Activated CD8-positive, alpha-beta memory T cell treated with anti-CD3 and anti-CD28 coated beads, Interleukin-2, amount 50 U/mL, for 24 hours (primary cell): ENCODE data around the gene MUC5AC.
"Not testable (repeated sequence)": the region's sequence is repeated elsewhere in the genome, so short reads cannot be mapped to it uniquely, and the experiment has no call there.

ENCODE experiments used
- DNase-seq: peaks from one replicate; pipeline ENCODE4 v3.0.0-alpha.2; 2020; ENCODE audit errors: extremely low read depth

Gene MUC5AC

GRCh38 chr11:1157645-1158591 lies at the start of gene MUC5AC:
MUC5AC (plus strand) TSS chr11:1157953; CDS start chr11:1158000, 47 bp downstream.
- DNase-seq: no peak

GRCh38 chr11:1108246-1108900 lies 49.4 kb upstream of the MUC5AC start:
- DNase-seq: no peak

GRCh38 chr11:1109101-1109917 lies 48.4 kb upstream of the MUC5AC start:
- DNase-seq: no peak

GRCh38 chr11:1109918-1110705 lies 47.6 kb upstream of the MUC5AC start:
- no peak for DNase-seq

- DNase-seq: no peak
Observed at GRCh38 chr11:1111545-1112212, 46.1 kb upstream of the MUC5AC start.

- DNase-seq: no peak
Observed at GRCh38 chr11:1112351-1113191, 45.2 kb upstream of the MUC5AC start.

- DNase-seq: no peak
Observed at GRCh38 chr11:1113405-1114201, 44.1 kb upstream of the MUC5AC start.

- DNase-seq: not testable (repeated sequence)
Observed at GRCh38 chr11:1115292-1115691, 42.5 kb upstream of the MUC5AC start.

- no peak for DNase-seq
Observed at GRCh38 chr11:1116104-1116503, 41.6 kb upstream of the MUC5AC start.

GRCh38 chr11:1116666-1117390 lies 40.9 kb upstream of the MUC5AC start:
- no peak for DNase-seq

GRCh38 chr11:1117992-1118391 lies 39.8 kb upstream of the MUC5AC start:
- no peak for DNase-seq

GRCh38 chr11:1118755-1119603 lies 38.8 kb upstream of the MUC5AC start:
- DNase-seq: no peak

- no peak for DNase-seq
Observed at GRCh38 chr11:1119604-1120146, 38.1 kb upstream of the MUC5AC start.

- no peak for DNase-seq
Observed at GRCh38 chr11:1120532-1121330, 37.0 kb upstream of the MUC5AC start.

- no peak for DNase-seq
Observed at GRCh38 chr11:1121331-1121812, 36.4 kb upstream of the MUC5AC start.
